Measurements from ENCODE around the gene SMIM45.

SMIM45 gene

DNA sequence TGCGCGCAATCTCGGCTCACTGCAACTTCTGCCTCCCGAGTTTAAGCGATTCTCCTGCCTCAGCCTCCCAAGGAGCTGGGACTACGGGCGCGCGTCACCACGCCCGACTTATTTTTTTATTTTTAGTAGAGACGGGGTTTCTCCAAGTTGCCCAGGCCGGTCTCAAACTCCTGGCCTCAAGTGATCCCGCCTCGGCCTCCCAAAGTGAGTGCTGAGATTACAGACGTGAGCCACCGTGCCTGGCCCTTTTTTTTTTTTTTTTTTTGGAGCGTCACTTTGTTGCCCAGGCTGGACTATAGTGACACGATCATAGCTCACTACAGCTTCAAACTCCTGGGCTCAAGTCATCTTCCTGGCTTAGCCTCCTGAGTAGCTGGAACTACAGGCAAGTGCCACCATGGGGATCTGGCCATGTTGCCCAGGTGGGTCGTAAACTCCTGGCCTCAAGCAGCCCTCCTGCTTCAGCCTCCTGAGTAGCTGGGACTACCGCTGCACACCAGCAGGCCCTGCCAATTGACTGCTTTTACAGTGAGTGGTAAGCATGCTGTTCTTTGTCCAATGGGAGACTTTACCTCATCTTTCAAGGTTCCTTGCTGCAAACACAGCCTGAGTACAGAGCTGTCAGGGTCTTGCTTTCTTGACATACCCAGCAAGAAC lies 4.4 kb upstream of the SMIM45 start:
- POLR2A ChIA-PET, result interaction anchor here (0.6 kb wide), 1 partner anchor 143 kb away, joined by 3 read pairs; the partner anchor contains the start of gene NDUFA6
- no peaks in the 10 kb centered on the region for H3K9me3 ChIP-seq (replicated peaks; ENCODE audit: control insufficient read depth, insufficient read depth, low read length)
- H3K4me1 ChIP-seq (ENCODE audit: control insufficient read depth, extremely low read depth, insufficient read depth, low read length), result peaks cover 33% of the 10 kb centered on the region
- CTCF ChIA-PET, result interaction anchor here (0.7 to 2.4 kb wide), 12 partner anchors 9 to 497 kb away, joined by 3 to 22 read pairs (median 5); partner anchors contain the start of genes CCDC134, NDUFA6, SNU13 and TNFRSF13C
- TF ChIP-seq MAX (IDR thresholded peaks at IDR 0.05; ENCODE audit: insufficient read depth, insufficient read length) (no peak), JUN (IDR thresholded peaks at IDR 0.05; ENCODE audit: borderline replicate concordance, insufficient read depth, insufficient read length, low read depth) (no peak), POLR2A (IDR thresholded peaks at IDR 0.05; ENCODE audit: low read depth, low read length) (no peak), POLR2AphosphoS5 (IDR thresholded peaks at IDR 0.05; ENCODE audit: insufficient read depth, low read depth, low read length) (no peak), EZH2 (IDR thresholded peaks at IDR 0.05; ENCODE audit: borderline replicate concordance, low read depth, low read length, severe bottlenecking) (no peak), CTCF (IDR thresholded peaks at IDR 0.05; ENCODE audit: extremely low read depth in 1 of 2, insufficient read depth in 1 of 2, low read depth in 1 of 2, low read length in 2 of 2) (no peak), MYC (IDR thresholded peaks at IDR 0.05; ENCODE audit: low read depth, low read length) (no peak), FOS (IDR thresholded peaks at IDR 0.05; ENCODE audit: borderline replicate concordance, insufficient read depth, low read length) (no peak), GATA2 (IDR thresholded peaks at IDR 0.05; ENCODE audit: insufficient read depth, insufficient read length, low read depth, low read length) (no peak)
- H2AFZ ChIP-seq (ENCODE audit: low read depth, low read length), result peak overlapping the region; percentile 90
- no peaks in the 10 kb centered on the region for H4K20me1 ChIP-seq (replicated peaks; ENCODE audit: control insufficient read depth, extremely low read depth, insufficient read depth, low read length)
- no peak for FAIRE-seq
- no peaks in the 10 kb centered on the region for H3K36me3 ChIP-seq (ENCODE audit: control insufficient read depth in 2 of 2, extremely low read depth in 1 of 2, insufficient read depth in 2 of 2, low read length in 2 of 2)
- H3K79me2 ChIP-seq (ENCODE audit: control insufficient read depth, insufficient read depth, low read length), result peaks cover 5% of the 10 kb centered on the region
- dilution Hi-C loops (cut with MboI; ENCODE audit: extremely low pct_ligation_motif_present, low sequenced_read_pairs) (no loop called here), intact Hi-C loops (cut with micrococcal nuclease) (loop anchor here (2.0 kb wide), 1 partner anchor 115 kb away; the partner anchor contains the start of gene SREBF2)
- no peaks in the 10 kb centered on the region for H3K9me1 ChIP-seq (replicated peaks; ENCODE audit: control insufficient read depth, extremely low read depth, insufficient read depth, low read length)
- H3K4me2 ChIP-seq (ENCODE audit: insufficient read depth, low read length), result peak overlapping the region; percentile 38
- no peak for DNase-seq (ENCODE audit: low read depth, low spot score)
- no peak overlapping the region for H3K4me3 ChIP-seq (replicated peaks in 1 of 3; ENCODE audit: insufficient read depth in 1 of 3, low read depth in 1 of 3, low read length in 3 of 3)
- BruUV-seq (replicated peaks), result no TSS peak
- H3K27me3 ChIP-seq (ENCODE audit: control insufficient read depth in 2 of 2, insufficient read depth in 2 of 2, low read length in 2 of 2), result no peaks in the 10 kb centered on the region
- H3K27ac ChIP-seq (ENCODE audit: insufficient read depth, low read depth, low read length), result no peak overlapping the region
- no peak overlapping the region for H3K9ac ChIP-seq (replicated peaks; ENCODE audit: extremely low read depth, insufficient read depth, low read length)

Measured in endothelial cell of umbilical vein (primary cell).